HepG2 (cell line): ENCODE data around the gene GNL3. TPM values are rescaled to one million over a fixed set of nuclear protein-coding genes. Genes with fewer than 3 reads are reported as not detected.

Experiments used
- ADNP ChIP-seq: sonication (generic); formaldehyde crosslinking; IDR thresholded peaks from 2 replicates; pipeline ENCODE4 v1.4.0; 2020; ENCODE audit warnings: missing genetic modification reagents
- ARID2 ChIP-seq: sonication (generic); formaldehyde crosslinking; IDR thresholded peaks from 2 replicates; pipeline ENCODE4 v1.8.1; 2022; ENCODE audit warnings: mild to moderate bottlenecking, missing genetic modification reagents, borderline replicate concordance
- BHLHE40 ChIP-seq: IDR thresholded peaks from 2 replicates; pipeline ENCODE4 v1.6.1; 2011; ENCODE audit warnings: low read length, improper control_type of control experiment
- HNF4G ChIP-seq, 2 experiments: sonication (generic) in 1 of 2; formaldehyde crosslinking in 1 of 2; IDR thresholded peaks; 2 replicates each; pipeline versions ENCODE4 v1.4.0 to v1.6.1; 2011 to 2020; ENCODE audit warnings: borderline replicate concordance in 2 of 2, low read depth in 2 of 2, mild to moderate bottlenecking in 2 of 2, low read length in 1 of 2, missing genetic modification reagents in 1 of 2, moderate library complexity in 1 of 2
- JUND ChIP-seq: sonication (generic); formaldehyde crosslinking; IDR thresholded peaks from 2 replicates; pipeline ENCODE4 v1.8.0; 2022; ENCODE audit warnings: mild to moderate bottlenecking, missing genetic modification reagents
- KMT2A ChIP-seq: sonication (generic); formaldehyde crosslinking; IDR thresholded peaks from 2 replicates; pipeline ENCODE4 v1.4.0; 2020; ENCODE audit warnings: missing genetic modification reagents
- NRL ChIP-seq: sonication (generic); formaldehyde crosslinking; IDR thresholded peaks from 2 replicates; pipeline ENCODE4 v1.5.0; 2020; ENCODE audit warnings: missing genetic modification reagents, mild to moderate bottlenecking, moderate library complexity, borderline replicate concordance
- PHF20 ChIP-seq: sonication (generic); formaldehyde crosslinking; IDR thresholded peaks from 2 replicates; pipeline ENCODE4 v1.5.0; 2020; ENCODE audit warnings: mild to moderate bottlenecking, missing genetic modification reagents
- POLR2AphosphoS2 ChIP-seq: IDR thresholded peaks from 2 replicates; pipeline ENCODE4 v1.6.1; 2011; ENCODE audit warnings: low read depth, low read length, improper control_type of control experiment
- SIN3A ChIP-seq: IDR thresholded peaks from 2 replicates; pipeline ENCODE4 v1.6.1; 2011; ENCODE audit warnings: low read depth, mild to moderate bottlenecking, control low read depth, low read length, borderline replicate concordance
- SKI ChIP-seq: fragments of 450-650 bp; IDR thresholded peaks from one replicate; pipeline ENCODE4 v1.6.1; 2018; ENCODE audit warnings: mild to moderate bottlenecking; ENCODE audit not compliant: partially characterized antibody
- TARDBP ChIP-seq: sonication (generic); formaldehyde crosslinking; IDR thresholded peaks from 2 replicates; pipeline ENCODE4 v1.8.0; 2022; ENCODE audit warnings: mild to moderate bottlenecking, missing genetic modification reagents
- ZC3H4 ChIP-seq: sonication (generic); formaldehyde crosslinking; IDR thresholded peaks from 2 replicates; pipeline ENCODE4 v1.4.0; 2020; ENCODE audit warnings: missing genetic modification reagents, borderline replicate concordance
- ZNF143 ChIP-seq: sonication (generic); formaldehyde crosslinking; IDR thresholded peaks from 2 replicates; pipeline ENCODE4 v1.4.0; 2020; ENCODE audit warnings: missing genetic modification reagents
- ZNF343 ChIP-seq: sonication (generic); formaldehyde crosslinking; IDR thresholded peaks from 2 replicates; pipeline ENCODE4 v1.4.0; 2020; ENCODE audit warnings: mild to moderate bottlenecking, missing genetic modification reagents
- ZNF678 ChIP-seq: sonication (generic); formaldehyde crosslinking; IDR thresholded peaks from 2 replicates; pipeline ENCODE4 v1.4.0; 2020; ENCODE audit warnings: mild to moderate bottlenecking, missing genetic modification reagents
- polyA plus RNA-seq, 8 experiments: library from polyadenylated mRNA; depleted of rRNA in 3 of 8; stranded (reverse) in 7 of 8; unstranded in 1 of 8; fragments of >200 nt; fragmentation: Illumina TruSeq in 4 of 8; extraction: Trizol in 4 of 8; gene quantifications; 2 replicates each; pipeline versions ENCODE4 v1.2.1 to v1.2.3, GENCODE V29; 2011 to 2016; ENCODE audit warnings: low read depth in 4 of 8, missing spikeins in 1 of 8, mixed read lengths in 1 of 8; ENCODE audit not compliant: insufficient read depth in 1 of 8
- total RNA-seq, 5 experiments: library from RNA; depleted of rRNA; stranded (reverse); fragments of >200 nt; fragmentation: Illumina TruSeq; extraction: Trizol; gene quantifications; 2 replicates each; pipeline ENCODE4 v1.2.3, GENCODE V29; 2016; ENCODE audit warnings: low read depth in 1 of 5
- TF ChIP-seq, protein P1 (sequence below): IDR thresholded peaks from 2 replicates; pipeline ENCODE4 v1.6.1; 2016; ENCODE audit warnings: low read depth, borderline replicate concordance
- TF ChIP-seq, protein P2 (sequence below): sonication (generic); formaldehyde crosslinking; IDR thresholded peaks from 2 replicates; pipeline ENCODE4 v1.4.0; 2020; ENCODE audit warnings: missing genetic modification reagents
- TF ChIP-seq, protein P3 (sequence below): sonication (generic); formaldehyde crosslinking; conservative IDR thresholded peaks from 2 replicates; pipeline ENCODE4 v1.5.0; 2020; ENCODE audit warnings: missing genetic modification reagents
- TF ChIP-seq, protein P4 (sequence below): sonication (generic); formaldehyde crosslinking; IDR thresholded peaks from 2 replicates; pipeline ENCODE4 v1.8.1; 2023; ENCODE audit warnings: mild to moderate bottlenecking, inconsistent platforms, moderate library complexity, missing genetic modification reagents, borderline replicate concordance
- TF ChIP-seq, protein P5 (sequence below): sonication (generic); formaldehyde crosslinking; conservative IDR thresholded peaks from 2 replicates; pipeline ENCODE4 v1.4.0; 2020; ENCODE audit warnings: missing genetic modification reagents
- TF ChIP-seq, protein P6 (sequence below): IDR thresholded peaks from 2 replicates; pipeline ENCODE4 v1.6.1; 2016

The GNL3 gene
- total and polyA plus RNA-seq, 2 of the 13 experiments (the other 11 are each of a cell fraction or from before 2014, with no cell fraction given) = 129 to 257 TPM

DNA sequence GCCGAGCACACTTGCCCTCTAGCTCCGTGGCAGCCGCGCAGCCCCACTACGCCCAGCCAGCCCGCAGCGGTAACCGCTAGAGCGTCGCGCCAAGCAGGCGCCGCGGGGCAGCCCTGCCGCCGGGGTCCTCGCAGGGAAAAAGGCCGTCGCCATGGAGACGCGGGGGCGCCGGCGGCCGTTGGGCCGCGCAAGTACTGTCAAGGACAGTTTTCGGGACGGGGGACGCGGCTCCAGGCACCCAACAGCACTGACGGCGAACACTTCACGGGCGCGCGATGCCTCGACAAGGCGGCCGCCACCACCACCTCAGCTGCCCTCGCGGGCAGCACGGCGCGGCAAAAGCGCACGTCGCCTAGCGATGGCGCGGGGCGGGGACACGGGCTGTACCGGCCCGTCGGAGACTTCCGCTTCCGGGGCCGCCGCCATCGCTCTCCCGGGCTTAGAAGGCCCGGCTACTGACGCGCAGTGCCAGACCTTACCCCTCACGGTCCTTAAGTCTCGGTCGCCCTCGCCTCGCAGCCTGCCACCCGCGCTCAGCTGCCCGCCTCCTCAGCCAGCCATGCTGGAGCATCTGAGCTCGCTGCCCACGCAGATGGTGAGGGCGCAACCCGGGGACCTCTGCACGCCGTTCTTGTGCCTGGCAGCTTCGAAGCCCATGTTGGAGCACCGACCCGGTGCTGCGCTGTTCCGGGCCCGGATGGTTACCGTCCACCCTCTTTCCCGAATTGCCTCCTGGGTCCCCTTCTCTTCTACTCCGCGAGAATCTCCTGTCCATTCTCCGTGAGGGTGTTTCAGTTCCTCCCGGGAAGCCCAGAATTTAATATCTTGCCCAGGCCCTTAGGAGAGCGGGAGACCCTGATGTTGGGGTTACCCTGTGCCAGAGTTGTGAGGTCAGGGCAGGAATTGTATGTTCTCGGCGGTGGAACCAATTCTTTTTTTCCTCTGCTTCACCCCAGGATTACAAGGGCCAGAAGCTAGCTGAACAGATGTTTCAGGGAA, 20.2 kb downstream of the GNL3 start, which contains the start of the genes GLT8D1 and SPCS1 (continued):
- peak; percentile 4; the same call in 1 of the 2 replicates for TF ChIP-seq BHLHE40
- TF ChIP-seq NRL (CRISPR knock-in tag) = peak; percentile 80; the same call in 1 of the 2 replicates
- TF ChIP-seq SKI = peak; percentile 38
- TF ChIP-seq, protein P1, sequence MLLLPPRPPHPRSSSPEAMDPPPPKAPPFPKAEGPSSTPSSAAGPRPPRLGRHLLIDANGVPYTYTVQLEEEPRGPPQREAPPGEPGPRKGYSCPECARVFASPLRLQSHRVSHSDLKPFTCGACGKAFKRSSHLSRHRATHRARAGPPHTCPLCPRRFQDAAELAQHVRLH (CRISPR knock-in tag) = 0 out of 2 replicates have a peak, but pooled peaks have one; percentile 35
- TF ChIP-seq, protein P2, sequence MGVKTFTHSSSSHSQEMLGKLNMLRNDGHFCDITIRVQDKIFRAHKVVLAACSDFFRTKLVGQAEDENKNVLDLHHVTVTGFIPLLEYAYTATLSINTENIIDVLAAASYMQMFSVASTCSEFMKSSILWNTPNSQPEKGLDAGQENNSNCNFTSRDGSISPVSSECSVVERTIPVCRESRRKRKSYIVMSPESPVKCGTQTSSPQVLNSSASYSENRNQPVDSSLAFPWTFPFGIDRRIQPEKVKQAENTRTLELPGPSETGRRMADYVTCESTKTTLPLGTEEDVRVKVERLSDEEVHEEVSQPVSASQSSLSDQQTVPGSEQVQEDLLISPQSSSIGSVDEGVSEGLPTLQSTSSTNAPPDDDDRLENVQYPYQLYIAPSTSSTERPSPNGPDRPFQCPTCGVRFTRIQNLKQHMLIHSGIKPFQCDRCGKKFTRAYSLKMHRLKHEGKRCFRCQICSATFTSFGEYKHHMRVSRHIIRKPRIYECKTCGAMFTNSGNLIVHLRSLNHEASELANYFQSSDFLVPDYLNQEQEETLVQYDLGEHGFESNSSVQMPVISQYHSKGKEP = no peak
- TF ChIP-seq ADNP = no peak
- no peak for TF ChIP-seq ZNF143
- TF ChIP-seq PHF20 (CRISPR knock-in tag) = peak; percentile 90
- TF ChIP-seq ZNF343 (CRISPR knock-in tag) = no peak
- no peak for TF ChIP-seq ZC3H4 (CRISPR knock-in tag)
- TF ChIP-seq HNF4G (IDR thresholded peaks at IDR 0.05; ENCODE audit: borderline replicate concordance, low read depth, low read length) = no peak
- 0 out of 2 replicates have a peak, but pooled peaks have one; percentile 17 for TF ChIP-seq HNF4G (CRISPR knock-in tag; IDR thresholded peaks at IDR 0.05; ENCODE audit: borderline replicate concordance, low read depth)
- TF ChIP-seq, protein P3, sequence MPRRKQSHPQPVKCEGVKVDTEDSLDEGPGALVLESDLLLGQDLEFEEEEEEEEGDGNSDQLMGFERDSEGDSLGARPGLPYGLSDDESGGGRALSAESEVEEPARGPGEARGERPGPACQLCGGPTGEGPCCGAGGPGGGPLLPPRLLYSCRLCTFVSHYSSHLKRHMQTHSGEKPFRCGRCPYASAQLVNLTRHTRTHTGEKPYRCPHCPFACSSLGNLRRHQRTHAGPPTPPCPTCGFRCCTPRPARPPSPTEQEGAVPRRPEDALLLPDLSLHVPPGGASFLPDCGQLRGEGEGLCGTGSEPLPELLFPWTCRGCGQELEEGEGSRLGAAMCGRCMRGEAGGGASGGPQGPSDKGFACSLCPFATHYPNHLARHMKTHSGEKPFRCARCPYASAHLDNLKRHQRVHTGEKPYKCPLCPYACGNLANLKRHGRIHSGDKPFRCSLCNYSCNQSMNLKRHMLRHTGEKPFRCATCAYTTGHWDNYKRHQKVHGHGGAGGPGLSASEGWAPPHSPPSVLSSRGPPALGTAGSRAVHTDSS = 0 out of 2 replicates have a peak, but pooled peaks have one; percentile 50
- TF ChIP-seq TARDBP (CRISPR knock-in tag) = no peak
- peak; percentile 89; the same call in 1 of the 2 replicates for TF ChIP-seq ZNF678 (CRISPR knock-in tag)
- no peak for TF ChIP-seq JUND
- TF ChIP-seq ARID2 (CRISPR knock-in tag) = peak; percentile 28; the same call in 1 of the 2 replicates
- TF ChIP-seq, protein P4, sequence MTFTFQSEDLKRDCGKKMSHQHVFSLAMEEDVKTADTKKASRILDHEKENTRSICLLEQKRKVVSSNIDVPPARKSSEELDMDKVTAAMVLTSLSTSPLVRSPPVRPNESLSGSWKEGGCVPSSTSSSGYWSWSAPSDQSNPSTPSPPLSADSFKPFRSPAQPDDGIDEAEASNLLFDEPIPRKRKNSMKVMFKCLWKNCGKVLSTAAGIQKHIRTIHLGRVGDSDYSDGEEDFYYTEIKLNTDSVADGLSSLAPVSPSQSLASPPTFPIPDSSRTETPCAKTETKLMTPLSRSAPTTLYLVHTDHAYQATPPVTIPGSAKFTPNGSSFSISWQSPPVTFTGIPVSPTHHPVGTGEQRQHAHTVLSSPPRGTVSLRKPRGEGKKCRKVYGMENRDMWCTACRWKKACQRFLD = peak; percentile 70; the same call in 1 of the 2 replicates
- peak; percentile 92 for TF ChIP-seq SIN3A
- TF ChIP-seq POLR2AphosphoS2 = no peak
- TF ChIP-seq, protein P5, sequence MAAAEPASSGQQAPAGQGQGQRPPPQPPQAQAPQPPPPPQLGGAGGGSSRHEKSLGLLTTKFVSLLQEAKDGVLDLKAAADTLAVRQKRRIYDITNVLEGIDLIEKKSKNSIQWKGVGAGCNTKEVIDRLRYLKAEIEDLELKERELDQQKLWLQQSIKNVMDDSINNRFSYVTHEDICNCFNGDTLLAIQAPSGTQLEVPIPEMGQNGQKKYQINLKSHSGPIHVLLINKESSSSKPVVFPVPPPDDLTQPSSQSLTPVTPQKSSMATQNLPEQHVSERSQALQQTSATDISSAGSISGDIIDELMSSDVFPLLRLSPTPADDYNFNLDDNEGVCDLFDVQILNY (CRISPR knock-in tag) = no peak; the same call in 1 of the 2 replicates
- TF ChIP-seq, protein P6, sequence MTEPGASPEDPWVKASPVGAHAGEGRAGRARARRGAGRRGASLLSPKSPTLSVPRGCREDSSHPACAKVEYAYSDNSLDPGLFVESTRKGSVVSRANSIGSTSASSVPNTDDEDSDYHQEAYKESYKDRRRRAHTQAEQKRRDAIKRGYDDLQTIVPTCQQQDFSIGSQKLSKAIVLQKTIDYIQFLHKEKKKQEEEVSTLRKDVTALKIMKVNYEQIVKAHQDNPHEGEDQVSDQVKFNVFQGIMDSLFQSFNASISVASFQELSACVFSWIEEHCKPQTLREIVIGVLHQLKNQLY (CRISPR knock-in tag) = no peak
- TF ChIP-seq KMT2A (CRISPR knock-in tag) = peak; percentile 97
